OCI-LY1 (cell line): ENCODE results near the gene TMEM236.

ENCODE experiments used
- H2AFZ ChIP-seq: fragments of 200-600 bp; sonication (generic), shearing (Covaris generic); 2 replicates; pipeline ENCODE4 v1.6.0; 2014; ENCODE audit warnings: antibody characterized with exemption, mild to moderate bottlenecking, low read length
- H3F3A ChIP-seq: fragments of 200-600 bp; sonication (generic), shearing (Covaris generic); 2 replicates; pipeline ENCODE4 v1.6.0; 2014; ENCODE audit warnings: mild to moderate bottlenecking, antibody characterized with exemption, low read length, moderate library complexity; ENCODE audit not compliant: insufficient read depth
- H3K27ac ChIP-seq: fragments of 200-600 bp; sonication (generic); 2 replicates; pipeline ENCODE4 v1.5.1; 2014; ENCODE audit warnings: low read length, mixed run types, mild to moderate bottlenecking, low read depth; ENCODE audit not compliant: poor library complexity, severe bottlenecking
- H3K27me3 ChIP-seq: fragments of 200-600 bp; sonication (generic); 2 replicates; pipeline ENCODE4 v1.6.0; 2014; ENCODE audit warnings: antibody characterized with exemption, mild to moderate bottlenecking, low read length, moderate library complexity; ENCODE audit not compliant: insufficient read depth
- H3K36me3 ChIP-seq: fragments of 200-600 bp; sonication (generic); 2 replicates; pipeline ENCODE4 v1.6.1; 2014; ENCODE audit warnings: mild to moderate bottlenecking, antibody characterized with exemption, low read length, moderate library complexity, mixed read lengths; ENCODE audit not compliant: insufficient read depth
- H3K4me1 ChIP-seq: fragments of 200-600 bp; sonication (generic); 2 replicates; pipeline ENCODE4 v1.5.1; 2014; ENCODE audit warnings: mild to moderate bottlenecking, low read length, moderate library complexity; ENCODE audit not compliant: insufficient read depth, severe bottlenecking
- H3K4me2 ChIP-seq: fragments of 200-600 bp; sonication (generic), shearing (Covaris generic); 2 replicates; pipeline ENCODE4 v1.6.1; 2014; ENCODE audit warnings: low read length
- H3K4me3 ChIP-seq: fragments of 200-600 bp; sonication (generic); 2 replicates; pipeline ENCODE4 v1.5.1; 2014; ENCODE audit warnings: low read length, low read depth, mild to moderate bottlenecking, mixed read lengths; ENCODE audit not compliant: poor library complexity, severe bottlenecking
- H3K79me2 ChIP-seq: fragments of 200-600 bp; shearing (Covaris generic); 2 replicates; pipeline ENCODE4 v1.6.1; 2016; ENCODE audit warnings: mixed run types, low read length, mixed read lengths; ENCODE audit not compliant: insufficient read depth
- H3K9ac ChIP-seq: fragments of 200-600 bp; sonication (generic), shearing (Covaris generic); 2 replicates; pipeline ENCODE4 v1.6.1; 2014; ENCODE audit warnings: mild to moderate bottlenecking, low read length, mixed read lengths
- H3K9me2 ChIP-seq: fragments of 200-600 bp; sonication (generic), shearing (Covaris generic); 2 replicates; pipeline ENCODE4 v1.6.1; 2014; ENCODE audit warnings: low read depth, mild to moderate bottlenecking, low read length, mixed read lengths
- H3K9me3 ChIP-seq: fragments of 200-600 bp; shearing (Covaris generic); 2 replicates; pipeline ENCODE4 v1.6.1; 2014; ENCODE audit warnings: low read length, mixed read lengths
- H4K20me1 ChIP-seq: fragments of 200-600 bp; sonication (generic), shearing (Covaris generic); 2 replicates; pipeline ENCODE4 v1.6.0; 2016; ENCODE audit warnings: mild to moderate bottlenecking, low read length; ENCODE audit not compliant: insufficient read depth
- EZH2 ChIP-seq: fragments of 200-600 bp; sonication (generic), shearing (Covaris generic); IDR thresholded peaks from 2 replicates; pipeline ENCODE4 v1.8.0; 2017; ENCODE audit warnings: borderline replicate concordance, mixed run types, mild to moderate bottlenecking, antibody characterized with exemption, low read length, moderate library complexity, mixed read lengths
- TF ChIP-seq, protein P1 (sequence below): fragments of 200-600 bp; sonication (generic), shearing (Covaris generic); IDR thresholded peaks from 2 replicates; pipeline ENCODE4 v1.5.1; 2017; ENCODE audit warnings: mild to moderate bottlenecking, antibody characterized with exemption, low read length, moderate library complexity, mixed read lengths

Gene TMEM236

DNA sequence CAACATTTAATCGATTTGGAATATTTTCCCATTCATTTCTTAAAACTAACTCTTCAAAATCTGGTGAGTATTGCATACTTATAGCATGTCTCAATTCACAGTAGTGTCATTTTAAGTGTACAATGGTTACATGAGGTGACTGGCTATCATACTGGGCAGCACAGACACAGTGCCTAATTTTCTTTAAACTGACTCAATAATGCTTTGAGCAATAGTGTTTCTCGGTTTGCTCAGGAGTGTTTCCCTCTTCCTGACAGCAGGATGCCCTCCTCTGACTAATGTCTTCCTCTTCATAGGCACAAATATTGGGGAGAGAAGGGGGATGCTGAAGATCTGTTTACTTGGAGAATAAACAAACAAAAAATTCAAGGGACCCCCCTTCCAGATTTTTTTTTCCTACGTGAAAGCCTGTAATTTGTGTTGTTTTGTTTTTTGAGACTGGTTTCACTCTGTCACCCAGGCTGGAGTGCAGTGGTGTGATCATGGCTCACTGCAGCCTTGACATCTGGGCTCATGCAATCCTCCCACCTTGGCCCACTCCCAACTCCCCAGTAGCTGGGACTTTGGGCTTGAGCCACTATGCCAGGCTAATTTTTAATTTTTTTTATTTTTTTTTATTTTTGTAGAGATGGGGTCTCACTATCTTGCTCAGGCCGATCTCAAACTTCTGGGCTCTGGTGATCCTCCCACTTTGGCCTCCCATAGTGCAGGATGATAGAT lies 59.3 kb downstream of the TMEM236 start:
- no peak overlapping the region for H3K4me2 ChIP-seq
- no peaks in the 10 kb centered on the region for H3K9me3 ChIP-seq
- no peaks in the 10 kb centered on the region for H3K79me2 ChIP-seq
- H3K27me3 ChIP-seq: peaks cover 3% of the 10 kb centered on the region; the same call in 1 of the 2 replicates
- no peak overlapping the region for H3K27ac ChIP-seq
- H3F3A ChIP-seq: no peaks in the 10 kb centered on the region
- no peak overlapping the region for H3K9ac ChIP-seq
- H4K20me1 ChIP-seq: no peaks in the 10 kb centered on the region
- no peaks in the 10 kb centered on the region for H3K4me1 ChIP-seq
- TF ChIP-seq, protein P1, sequence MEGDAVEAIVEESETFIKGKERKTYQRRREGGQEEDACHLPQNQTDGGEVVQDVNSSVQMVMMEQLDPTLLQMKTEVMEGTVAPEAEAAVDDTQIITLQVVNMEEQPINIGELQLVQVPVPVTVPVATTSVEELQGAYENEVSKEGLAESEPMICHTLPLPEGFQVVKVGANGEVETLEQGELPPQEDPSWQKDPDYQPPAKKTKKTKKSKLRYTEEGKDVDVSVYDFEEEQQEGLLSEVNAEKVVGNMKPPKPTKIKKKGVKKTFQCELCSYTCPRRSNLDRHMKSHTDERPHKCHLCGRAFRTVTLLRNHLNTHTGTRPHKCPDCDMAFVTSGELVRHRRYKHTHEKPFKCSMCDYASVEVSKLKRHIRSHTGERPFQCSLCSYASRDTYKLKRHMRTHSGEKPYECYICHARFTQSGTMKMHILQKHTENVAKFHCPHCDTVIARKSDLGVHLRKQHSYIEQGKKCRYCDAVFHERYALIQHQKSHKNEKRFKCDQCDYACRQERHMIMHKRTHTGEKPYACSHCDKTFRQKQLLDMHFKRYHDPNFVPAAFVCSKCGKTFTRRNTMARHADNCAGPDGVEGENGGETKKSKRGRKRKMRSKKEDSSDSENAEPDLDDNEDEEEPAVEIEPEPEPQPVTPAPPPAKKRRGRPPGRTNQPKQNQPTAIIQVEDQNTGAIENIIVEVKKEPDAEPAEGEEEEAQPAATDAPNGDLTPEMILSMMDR: no peak
- no peak for TF ChIP-seq EZH2
- H3K9me2 ChIP-seq: no peaks in the 10 kb centered on the region
- H3K36me3 ChIP-seq: no peaks in the 10 kb centered on the region
- H2AFZ ChIP-seq: no peak overlapping the region
- H3K4me3 ChIP-seq: no peak overlapping the region

DNA sequence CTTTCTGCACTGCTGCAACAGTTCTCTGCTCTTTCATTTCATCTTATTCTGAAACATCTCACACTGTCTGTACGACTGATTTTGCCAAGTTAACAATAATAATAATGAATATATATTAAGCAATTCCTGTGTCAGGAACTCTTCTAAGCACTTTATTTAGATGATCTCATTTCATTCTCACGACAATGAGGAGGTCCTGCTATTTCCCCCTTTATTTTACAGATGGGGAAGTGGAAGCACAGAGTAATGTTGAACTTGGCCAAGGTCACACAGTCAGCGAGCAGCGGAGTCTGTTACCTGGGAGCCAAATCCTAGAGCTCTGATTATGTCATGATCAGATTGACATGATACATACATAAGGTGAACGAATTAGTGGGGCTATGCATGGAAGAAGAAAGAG lies 63.0 kb downstream of the TMEM236 start:
- no peaks in the 10 kb centered on the region for H3K4me1 ChIP-seq
- no peaks in the 10 kb centered on the region for H3K79me2 ChIP-seq
- no peak overlapping the region for H3K4me2 ChIP-seq
- H3K9me2 ChIP-seq: no peaks in the 10 kb centered on the region
- TF ChIP-seq EZH2: no peak
- TF ChIP-seq, protein P1: no peak
- no peaks in the 10 kb centered on the region for H3K27me3 ChIP-seq
- no peak overlapping the region for H2AFZ ChIP-seq
- no peaks in the 10 kb centered on the region for H3K36me3 ChIP-seq
- no peaks in the 10 kb centered on the region for H3F3A ChIP-seq
- H4K20me1 ChIP-seq: no peaks in the 10 kb centered on the region
- no peak overlapping the region for H3K27ac ChIP-seq
- H3K9me3 ChIP-seq: no peaks in the 10 kb centered on the region
- no peak overlapping the region for H3K4me3 ChIP-seq
- H3K9ac ChIP-seq: no peak overlapping the region

DNA sequence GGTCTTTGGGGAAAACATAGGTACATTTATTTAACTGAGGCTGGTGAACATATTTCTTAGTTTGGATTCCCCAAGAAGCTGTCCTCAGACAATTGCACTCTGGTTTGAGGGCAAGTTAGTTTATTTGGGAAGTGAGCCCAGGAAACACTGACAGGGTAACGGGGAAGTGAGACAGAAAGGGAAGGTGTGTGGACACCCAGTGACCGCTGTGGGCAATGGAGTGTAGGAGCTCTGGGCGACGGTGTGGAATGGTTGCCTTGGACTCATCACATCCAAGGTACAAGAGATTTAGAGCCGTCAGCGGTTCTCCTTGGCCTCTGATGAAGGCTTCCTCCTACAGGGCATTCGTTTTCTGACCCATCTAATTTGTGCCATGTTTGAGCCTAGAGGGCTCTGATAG lies 64.2 kb downstream of the TMEM236 start:
- Histone ChIP-seq H3K79me2 (no peaks in the 10 kb centered on the region), H3K4me1 (no peaks in the 10 kb centered on the region), H3K27ac (no peak overlapping the region), H2AFZ (no peak overlapping the region), H4K20me1 (no peaks in the 10 kb centered on the region), H3K36me3 (no peaks in the 10 kb centered on the region), H3F3A (no peaks in the 10 kb centered on the region), H3K4me2 (no peak overlapping the region), H3K9me2 (no peaks in the 10 kb centered on the region), H3K27me3 (no peaks in the 10 kb centered on the region), H3K9ac (no peak overlapping the region), H3K9me3 (no peaks in the 10 kb centered on the region), H3K4me3 (no peak overlapping the region)
- no peak for TF ChIP-seq EZH2
- TF ChIP-seq, protein P1: no peak
